Endodermal cell (in vitro differentiated cells): ENCODE results near the gene BSG. TPM values are rescaled to one million over a fixed set of nuclear protein-coding genes. Genes with fewer than 3 reads are reported as not detected.

Experiments
- DNase-seq: peaks from one replicate; pipeline ENCODE4 v3.0.0-alpha.2; 2017
- H3K27ac ChIP-seq: 2 replicates; pipeline ENCODE4 v1.5.1; 2013; ENCODE audit warnings: mild to moderate bottlenecking, low read depth, low read length, moderate library complexity
- H3K27me3 ChIP-seq: 2 replicates; pipeline ENCODE4 v1.6.1; 2013; ENCODE audit warnings: mild to moderate bottlenecking, low read length, moderate library complexity; ENCODE audit not compliant: insufficient read depth, control insufficient read depth, poor library complexity, severe bottlenecking
- H3K36me3 ChIP-seq: 2 replicates; pipeline ENCODE4 v1.7.0; 2013; ENCODE audit warnings: mild to moderate bottlenecking, low read length, moderate library complexity; ENCODE audit not compliant: control insufficient read depth, insufficient read depth
- H3K4me1 ChIP-seq: one replicate; pipeline ENCODE4 v1.7.0; 2013; ENCODE audit warnings: low read length; ENCODE audit not compliant: control insufficient read depth, insufficient read depth
- H3K4me3 ChIP-seq: 2 replicates; pipeline ENCODE4 v1.5.1; 2013; ENCODE audit warnings: mild to moderate bottlenecking, low read length, moderate library complexity
- H3K9ac ChIP-seq: 2 replicates; pipeline ENCODE4 v1.6.1; 2013; ENCODE audit warnings: mild to moderate bottlenecking, low read length, moderate library complexity; ENCODE audit not compliant: poor library complexity, severe bottlenecking; ENCODE audit errors: extremely low read depth
- H3K9me3 ChIP-seq: 2 replicates; pipeline ENCODE4 v1.6.1; 2013; ENCODE audit warnings: mild to moderate bottlenecking, low read length, moderate library complexity; ENCODE audit not compliant: control insufficient read depth
- H3K27ac Mint-ChIP-seq: 2 replicates; pipeline ENCODE4 v1.8.0; 2020; ENCODE audit warnings: mixed read lengths
- H3K27me3 Mint-ChIP-seq: 2 replicates; pipeline ENCODE4 v1.8.0; 2021; ENCODE audit warnings: mild to moderate bottlenecking, mixed read lengths; ENCODE audit not compliant: insufficient read depth
- H3K36me3 Mint-ChIP-seq: 2 replicates; pipeline ENCODE4 v1.8.0; 2020; ENCODE audit warnings: low read depth, mixed read lengths
- H3K4me1 Mint-ChIP-seq: 2 replicates; pipeline ENCODE4 v1.8.0; 2020; ENCODE audit warnings: mixed read lengths
- H3K4me3 Mint-ChIP-seq: 2 replicates; pipeline ENCODE4 v1.8.0; 2020; ENCODE audit warnings: mild to moderate bottlenecking, moderate library complexity, mixed read lengths
- H3K9me3 Mint-ChIP-seq: 2 replicates; pipeline ENCODE4 v1.8.0; 2020; ENCODE audit warnings: mild to moderate bottlenecking, mixed read lengths
- WGBS, 2 experiments: methylation state at CpG; one replicate each; pipeline versions ENCODE4 v1.1.5 to v1.1.7; 2013; ENCODE audit warnings: missing lambda C conversion rate in 2 of 2, mixed read lengths in 1 of 2; ENCODE audit not compliant: insufficient coverage in 1 of 2, insufficient read length in 1 of 2; 5-methylcytosine and 5-hydroxymethylcytosine counted together
- total RNA-seq, 2 donors: library from RNA; stranded (reverse); fragmentation: NEBNext Ultra II Directional in 1 of 2; extraction: Animal tissue kit (Norgen Biotek cat#: 25700) in 1 of 2; gene quantifications; 2 replicates in 1 of 2; 3 replicates in 1 of 2; pipeline ENCODE4 v1.2.1, GENCODE V29; 2021
- TF ChIP-seq, protein P1 (sequence below): fragments of 200-600 bp; sonication (generic); conservative IDR thresholded peaks from 2 replicates; pipeline ENCODE4 v1.5.0; 2021; ENCODE audit warnings: antibody characterized with exemption, mild to moderate bottlenecking

The BSG gene
- total RNA-seq, 2 donors from 2014 or later, result 808 to 833 TPM

DNA sequence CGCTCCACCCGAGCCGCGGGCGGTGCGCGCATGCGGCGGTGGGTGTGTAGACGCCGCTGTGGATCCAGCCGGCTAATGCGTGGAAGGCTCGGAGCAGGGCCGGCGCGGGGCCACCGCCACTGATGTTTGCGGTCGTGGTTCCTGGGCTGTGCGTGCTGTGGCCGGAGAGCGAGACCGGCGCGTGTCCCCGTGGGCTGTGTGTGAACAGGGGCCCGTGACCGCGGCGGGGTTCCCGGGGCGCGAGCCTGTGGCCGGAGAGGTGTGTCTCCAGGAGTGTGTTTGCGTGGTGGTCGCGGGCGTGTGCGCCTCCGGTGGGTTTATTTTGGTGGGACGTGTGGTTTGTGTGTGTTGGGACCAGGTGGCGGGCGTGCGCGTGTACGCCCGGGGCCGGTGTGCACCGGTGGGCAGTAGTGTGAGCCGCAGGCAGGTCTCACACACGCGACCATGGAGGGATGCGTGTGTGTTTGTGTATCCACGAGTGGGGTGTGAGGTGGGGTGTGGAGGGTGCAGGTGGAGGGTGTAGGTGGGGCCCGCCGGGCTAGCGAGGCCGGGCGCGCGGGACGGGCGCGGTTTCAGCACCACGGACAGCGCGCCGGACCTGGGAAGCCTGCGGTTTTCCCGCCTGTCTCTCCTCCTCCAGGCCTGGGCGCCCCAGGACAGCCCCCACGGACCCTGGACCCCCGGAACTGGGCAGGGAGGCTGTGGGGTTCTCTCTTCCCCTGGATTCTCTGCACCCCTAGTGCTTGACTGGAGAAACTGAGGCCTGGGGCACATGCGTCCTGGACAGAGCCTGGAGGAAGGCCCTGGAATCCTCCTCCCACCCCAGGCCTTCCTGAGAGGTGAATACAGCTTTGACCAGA, 18.9 kb downstream of the BSG start:
- H3K4me3 ChIP-seq, result no peak overlapping the region
- TF ChIP-seq, protein P1, sequence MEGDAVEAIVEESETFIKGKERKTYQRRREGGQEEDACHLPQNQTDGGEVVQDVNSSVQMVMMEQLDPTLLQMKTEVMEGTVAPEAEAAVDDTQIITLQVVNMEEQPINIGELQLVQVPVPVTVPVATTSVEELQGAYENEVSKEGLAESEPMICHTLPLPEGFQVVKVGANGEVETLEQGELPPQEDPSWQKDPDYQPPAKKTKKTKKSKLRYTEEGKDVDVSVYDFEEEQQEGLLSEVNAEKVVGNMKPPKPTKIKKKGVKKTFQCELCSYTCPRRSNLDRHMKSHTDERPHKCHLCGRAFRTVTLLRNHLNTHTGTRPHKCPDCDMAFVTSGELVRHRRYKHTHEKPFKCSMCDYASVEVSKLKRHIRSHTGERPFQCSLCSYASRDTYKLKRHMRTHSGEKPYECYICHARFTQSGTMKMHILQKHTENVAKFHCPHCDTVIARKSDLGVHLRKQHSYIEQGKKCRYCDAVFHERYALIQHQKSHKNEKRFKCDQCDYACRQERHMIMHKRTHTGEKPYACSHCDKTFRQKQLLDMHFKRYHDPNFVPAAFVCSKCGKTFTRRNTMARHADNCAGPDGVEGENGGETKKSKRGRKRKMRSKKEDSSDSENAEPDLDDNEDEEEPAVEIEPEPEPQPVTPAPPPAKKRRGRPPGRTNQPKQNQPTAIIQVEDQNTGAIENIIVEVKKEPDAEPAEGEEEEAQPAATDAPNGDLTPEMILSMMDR, result no peak
- no peaks in the 10 kb centered on the region for H3K9me3 ChIP-seq
- no peaks in the 10 kb centered on the region for H3K36me3 ChIP-seq
- Mint-ChIP-seq H3K36me3 (no peaks in the 10 kb centered on the region), H3K9me3 (no peaks in the 10 kb centered on the region), H3K4me1 (no peaks in the 10 kb centered on the region), H3K27ac (no peak overlapping the region), H3K27me3 (peaks cover 50% of the 10 kb centered on the region), H3K4me3 (peak overlapping the region; percentile 38)
- no peak overlapping the region for H3K27ac ChIP-seq
- 38 to 43% methylated on average over 6 to 75 of the region's 75 CpGs for WGBS, 2 experiments
- DNase-seq, result peak; percentile 87
- H3K4me1 ChIP-seq, result no peaks in the 10 kb centered on the region
- no peak overlapping the region for H3K9ac ChIP-seq
- H3K27me3 ChIP-seq, result peaks cover 58% of the 10 kb centered on the region

GRCh38 chr19:592101-592500, 19.7 kb downstream of the BSG start:
- Histone ChIP-seq H3K36me3 (no peaks in the 10 kb centered on the region), H3K27ac (no peak overlapping the region), H3K4me1 (no peaks in the 10 kb centered on the region), H3K9ac (no peak overlapping the region), H3K9me3 (no peaks in the 10 kb centered on the region), H3K27me3 (peaks cover 58% of the 10 kb centered on the region), H3K4me3 (no peak overlapping the region)
- TF ChIP-seq, protein P1, result no peak
- H3K4me1 Mint-ChIP-seq, result no peaks in the 10 kb centered on the region
- 84 to 93% methylated on average over 10 to 19 of the region's 19 CpGs for WGBS, 2 experiments
- peaks cover 50% of the 10 kb centered on the region for H3K27me3 Mint-ChIP-seq
- H3K27ac Mint-ChIP-seq, result no peak overlapping the region
- no peak for DNase-seq
- no peaks in the 10 kb centered on the region for H3K36me3 Mint-ChIP-seq
- H3K9me3 Mint-ChIP-seq, result no peaks in the 10 kb centered on the region
- H3K4me3 Mint-ChIP-seq, result no peak overlapping the region

GRCh38 chr19:593055-593454, 20.7 kb downstream of the BSG start:
- Histone ChIP-seq H3K27me3 (peaks cover 58% of the 10 kb centered on the region), H3K9ac (no peak overlapping the region), H3K36me3 (no peaks in the 10 kb centered on the region), H3K27ac (no peak overlapping the region), H3K4me3 (no peak overlapping the region), H3K4me1 (no peaks in the 10 kb centered on the region), H3K9me3 (no peaks in the 10 kb centered on the region)
- WGBS, 2 experiments, result 93 to 95% methylated on average over 16 to 18 of the region's 18 CpGs
- H3K9me3 Mint-ChIP-seq, result no peaks in the 10 kb centered on the region
- H3K36me3 Mint-ChIP-seq, result no peaks in the 10 kb centered on the region
- TF ChIP-seq, protein P1, result no peak
- no peaks in the 10 kb centered on the region for H3K4me1 Mint-ChIP-seq
- H3K4me3 Mint-ChIP-seq, result no peak overlapping the region
- no peak overlapping the region for H3K27ac Mint-ChIP-seq
- no peak for DNase-seq
- H3K27me3 Mint-ChIP-seq, result peaks cover 46% of the 10 kb centered on the region
